Left ventricle myocardium superior (tissue), 1 donor: ENCODE measurements around the gene CBX6. TPM values are rescaled to one million over a fixed set of nuclear protein-coding genes. Genes with fewer than 3 reads are reported as not detected.

ENCODE experiments used
- ATAC-seq: fragments of 200-7000 bp; cut with Tn5 transposase; one replicate; pipeline ENCODE4 v1.9.1; 2020; ENCODE audit warnings: mild to moderate bottlenecking, moderate library complexity
- DNase-seq: peaks from one replicate; pipeline ENCODE4 v3.0.0-alpha.2; 2020
- intact Hi-C: fragments of 100-400 bp; cut with micrococcal nuclease; formaldehyde crosslinking; loops from one replicate; pipeline ENCODE4 v1.11.0; 2022
- total RNA-seq: library from RNA; stranded (reverse); fragmentation: NEBNext Ultra II Directional; extraction: Animal tissue kit (Norgen Biotek cat#: 25700); gene quantifications from one replicate; pipeline ENCODE4 v1.2.1, GENCODE V29; 2021
- donor health status: DM: no; HTN: yes; CAD: no; lungs with severe emphysema.

Gene CBX6
- total RNA-seq, 1 donor from 2014 or later, result 37.1 TPM

GRCh38 chr22:38845004-38845740, 26.8 kb downstream of the CBX6 start:
- DNase-seq (no peak), ATAC-seq (no peak)
- intact Hi-C loops, result no loop called here

- intact Hi-C loops, result no loop called here
- ATAC-seq (peak; percentile 16), DNase-seq (no peak)
Measured at GRCh38 chr22:38844315-38845003, 27.6 kb downstream of the CBX6 start.

GRCh38 chr22:38843657-38844314, 28.2 kb downstream of the CBX6 start, which contains the start of gene NPTXR:
Gene NPTXR (minus strand): TSS chr22:38844028.
- DNase-seq (peak; percentile 78), ATAC-seq (peak; percentile 85)
- intact Hi-C loops, result no loop called here

- peak; percentile 78 for ATAC-seq
- DNase-seq, result peak; percentile 71
- intact Hi-C loops, result no loop called here
Measured at GRCh38 chr22:38843201-38843656, 28.8 kb downstream of the CBX6 start.

GRCh38 chr22:38842512-38843200, 29.4 kb downstream of the CBX6 start:
- ATAC-seq (no peak), DNase-seq (peak; percentile 27)
- intact Hi-C loops, result no loop called here

GRCh38 chr22:38841635-38842034, 30.4 kb downstream of the CBX6 start:
- intact Hi-C loops, result no loop called here
- DNase-seq, result no peak
- no peak for ATAC-seq

GRCh38 chr22:38841211-38841610, 30.8 kb downstream of the CBX6 start:
- intact Hi-C loops, result no loop called here
- DNase-seq (peak; percentile 35), ATAC-seq (no peak)

GRCh38 chr22:38840129-38840528, 31.9 kb downstream of the CBX6 start:
- ATAC-seq, result no peak
- DNase-seq, result no peak
- intact Hi-C loops, result no loop called here

- intact Hi-C loops, result no loop called here
- ATAC-seq, result no peak
- no peak for DNase-seq
Measured at GRCh38 chr22:38839686-38840085, 32.3 kb downstream of the CBX6 start.

GRCh38 chr22:38837414-38837928, 34.5 kb downstream of the CBX6 start:
- intact Hi-C loops, result no loop called here
- no peak for ATAC-seq
- DNase-seq, result no peak

- intact Hi-C loops, result no loop called here
- no peak for DNase-seq
Measured at GRCh38 chr22:38835888-38836301, 36.1 kb downstream of the CBX6 start.

GRCh38 chr22:38834991-38835390, 37.0 kb downstream of the CBX6 start:
- no peak for ATAC-seq
- peak; percentile 8 for DNase-seq
- intact Hi-C loops, result no loop called here

More at GRCh38 chr22:38835888-38836301, 36.1 kb downstream of the CBX6 start:
- ATAC-seq, result no peak

- intact Hi-C loops, result no loop called here
- DNase-seq (no peak), ATAC-seq (no peak)
Measured at GRCh38 chr22:38834215-38834953, 37.6 kb downstream of the CBX6 start.

- DNase-seq, result no peak
- intact Hi-C loops, result no loop called here
- no peak for ATAC-seq
Measured at GRCh38 chr22:38833061-38833460, 39.0 kb downstream of the CBX6 start.

GRCh38 chr22:38832005-38832978, 39.7 kb downstream of the CBX6 start:
- DNase-seq (no peak), ATAC-seq (no peak)

GRCh38 chr22:38831166-38831945, 40.7 kb downstream of the CBX6 start:
- ATAC-seq (no peak), DNase-seq (no peak)
- intact Hi-C loops, result no loop called here

More at GRCh38 chr22:38832005-38832978, 39.7 kb downstream of the CBX6 start:
- intact Hi-C loops, result no loop called here

GRCh38 chr22:38830845-38831108, 41.2 kb downstream of the CBX6 start:
- DNase-seq (no peak), ATAC-seq (no peak)
- intact Hi-C loops, result no loop called here
